Central memory CD8-positive, alpha-beta T cell (primary cell): Measurements from ENCODE around the gene TRAF2.

ENCODE experiments used
- ATAC-seq: fragments of 150-1000 bp; cut with Tn5 transposase; replicated peaks from 2 replicates; pipeline ENCODE4 v1.10.0; 2022; ENCODE audit warnings: mild to moderate bottlenecking, moderate FRiP score, moderate number of reproducible peaks; ENCODE audit not compliant: poor library complexity, severe bottlenecking; ENCODE audit errors: extremely low read depth
- DNase-seq, 2 donors: peaks; one replicate each; pipeline ENCODE4 v3.0.0; 2021; ENCODE audit warnings: low spot score in 2 of 2
- H3K27ac Mint-ChIP-seq: one replicate; pipeline ENCODE4 v1.8.0; 2022; ENCODE audit warnings: low read depth, mild to moderate bottlenecking, moderate library complexity, mixed read lengths
- H3K27me3 Mint-ChIP-seq: one replicate; pipeline ENCODE4 v1.8.0; 2022; ENCODE audit warnings: mixed read lengths
- H3K36me3 Mint-ChIP-seq: one replicate; pipeline ENCODE4 v1.8.0; 2022; ENCODE audit warnings: mild to moderate bottlenecking, moderate library complexity, mixed read lengths; ENCODE audit not compliant: insufficient read depth
- H3K4me1 Mint-ChIP-seq: one replicate; pipeline ENCODE4 v1.8.0; 2022; ENCODE audit warnings: mixed read lengths
- H3K4me3 Mint-ChIP-seq: one replicate; pipeline ENCODE4 v1.8.0; 2022; ENCODE audit warnings: mild to moderate bottlenecking, moderate library complexity, mixed read lengths
- H3K9me3 Mint-ChIP-seq: one replicate; pipeline ENCODE4 v1.8.0; 2022; ENCODE audit warnings: mixed read lengths

Gene TRAF2

DNA sequence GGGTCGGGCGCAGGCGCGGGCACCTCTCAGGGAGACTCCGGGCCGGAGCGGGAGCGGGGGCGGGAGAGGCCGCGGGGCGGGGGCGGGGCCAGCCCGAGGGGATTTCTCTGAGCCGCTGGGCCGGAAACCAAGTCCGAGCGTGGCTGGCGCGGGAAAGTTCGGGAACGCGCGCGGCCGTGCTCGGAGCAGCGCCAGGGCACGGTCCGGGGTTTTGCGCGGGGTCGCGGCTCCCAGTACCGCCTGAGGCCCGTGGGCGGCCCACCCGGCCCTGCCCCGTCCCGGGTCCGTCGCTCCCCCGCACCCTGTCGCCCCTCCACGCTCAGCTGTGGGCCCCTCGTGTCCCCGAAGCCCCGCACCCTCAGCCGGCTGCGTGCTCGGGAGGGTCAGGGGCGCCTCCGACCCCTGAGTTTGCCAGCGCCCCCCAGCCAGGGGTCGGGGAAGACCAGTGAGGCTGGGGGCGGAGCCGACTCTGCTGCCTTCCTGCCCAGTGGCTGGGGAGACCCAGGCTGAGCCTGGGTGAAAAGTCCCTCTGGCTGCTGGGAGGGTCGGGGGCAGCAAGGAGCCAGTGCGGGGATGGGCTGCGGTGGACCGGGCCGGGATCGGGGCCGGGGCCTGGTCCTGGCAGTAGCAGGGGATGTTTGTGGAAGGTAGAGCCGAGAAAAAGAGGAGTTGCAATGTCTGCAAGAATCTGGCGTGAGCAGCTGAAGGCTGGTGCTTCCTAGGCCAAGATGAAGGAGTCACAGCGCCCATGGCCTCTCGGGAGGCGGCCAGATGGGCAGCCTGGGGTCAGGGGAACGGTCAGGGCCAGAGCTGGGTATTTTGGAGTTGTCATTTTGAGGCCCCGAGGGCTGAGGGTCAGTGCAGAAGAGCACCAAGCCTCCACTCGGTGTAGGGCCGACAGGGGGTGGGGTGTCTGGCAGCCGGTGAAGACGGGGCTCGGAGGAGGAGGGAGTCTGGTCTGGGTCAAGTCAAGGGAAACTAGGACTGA is 588 bp downstream of the TRAF2 start:
- peaks cover 8% of the 10 kb centered on the region for H3K36me3 Mint-ChIP-seq
- peak overlapping the region; percentile 77 for H3K27ac Mint-ChIP-seq
- H3K4me3 Mint-ChIP-seq: peak overlapping the region; percentile 73
- ATAC-seq (peak; percentile 55), DNase-seq (no peak)
- H3K9me3 Mint-ChIP-seq: no peaks in the 10 kb centered on the region
- H3K4me1 Mint-ChIP-seq: peaks cover 15% of the 10 kb centered on the region
- no peaks in the 10 kb centered on the region for H3K27me3 Mint-ChIP-seq

DNA sequence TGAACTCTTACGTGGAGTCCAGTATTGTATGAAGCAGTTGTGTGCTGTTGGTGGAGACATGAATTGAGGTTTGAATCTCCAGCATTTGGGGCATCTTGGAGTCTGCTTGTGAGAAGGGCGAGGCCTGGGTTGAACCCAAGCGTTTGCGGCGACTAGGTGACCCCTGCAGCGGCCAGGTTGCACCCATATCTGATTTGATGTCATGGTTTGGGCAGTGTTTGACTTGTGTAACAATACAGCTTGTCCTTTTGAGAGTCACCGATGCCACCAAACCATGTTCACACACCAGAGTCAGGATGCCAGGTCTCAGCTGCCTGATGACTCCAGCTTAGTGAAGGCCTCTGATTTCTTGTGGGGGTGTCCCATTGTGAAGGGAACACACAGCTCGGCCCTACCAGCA is 2.1 kb downstream of the TRAF2 start:
- Mint-ChIP-seq H3K27me3 (no peaks in the 10 kb centered on the region), H3K9me3 (no peaks in the 10 kb centered on the region), H3K4me1 (peaks cover 6% of the 10 kb centered on the region), H3K4me3 (peak overlapping the region; percentile 73), H3K36me3 (peaks cover 10% of the 10 kb centered on the region), H3K27ac (peak overlapping the region; percentile 77)
- DNase-seq: no peak
- no peak for ATAC-seq

DNA sequence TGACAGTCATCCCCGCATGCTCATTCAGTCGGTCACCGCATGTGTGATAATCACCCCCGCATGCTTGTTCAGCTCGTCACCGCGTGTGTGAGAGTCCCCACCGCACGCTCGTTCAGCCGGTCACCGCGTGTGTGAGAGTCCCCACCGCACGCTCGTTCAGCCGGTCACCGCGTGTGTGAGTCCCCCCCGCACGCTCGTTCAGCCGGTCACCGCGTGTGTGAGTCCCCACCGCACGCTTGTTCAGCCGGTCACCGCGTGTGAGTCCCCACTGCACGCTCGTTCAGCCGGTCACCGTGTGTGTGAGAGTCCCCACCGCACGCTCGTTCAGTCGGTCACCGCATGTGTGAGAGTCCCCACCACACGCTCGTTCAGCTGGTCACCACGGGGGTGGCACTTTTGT is 3.5 kb downstream of the TRAF2 start:
- H3K9me3 Mint-ChIP-seq: no peaks in the 10 kb centered on the region
- H3K4me1 Mint-ChIP-seq: peaks cover 15% of the 10 kb centered on the region
- ATAC-seq (no peak), DNase-seq (no peak)
- no peaks in the 10 kb centered on the region for H3K27me3 Mint-ChIP-seq
- no peak overlapping the region for H3K27ac Mint-ChIP-seq
- peaks cover 11% of the 10 kb centered on the region for H3K36me3 Mint-ChIP-seq
- H3K4me3 Mint-ChIP-seq: no peak overlapping the region

DNA sequence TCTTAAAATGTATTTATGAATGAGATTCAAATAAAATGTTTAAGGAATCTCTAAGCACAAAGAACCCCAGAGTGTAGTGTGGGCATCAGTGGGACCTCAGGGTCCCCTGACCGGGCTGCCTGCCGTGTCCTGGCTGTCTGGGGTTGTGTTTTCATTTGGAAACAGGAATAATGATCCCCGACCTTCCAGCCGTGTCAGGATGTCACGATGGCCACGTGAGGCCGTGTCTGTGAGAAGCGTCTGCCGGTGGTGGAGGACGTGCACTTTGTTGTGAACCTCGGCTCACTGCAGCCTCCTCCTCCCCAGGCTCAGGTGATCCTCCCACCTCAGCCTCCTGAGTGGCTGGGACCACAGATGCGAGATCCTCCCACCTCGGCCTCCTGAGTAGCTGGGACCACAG is 4.3 kb downstream of the TRAF2 start:
- Mint-ChIP-seq H3K4me1 (peaks cover 20% of the 10 kb centered on the region), H3K9me3 (no peaks in the 10 kb centered on the region), H3K27me3 (no peaks in the 10 kb centered on the region), H3K36me3 (peaks cover 12% of the 10 kb centered on the region), H3K27ac (no peak overlapping the region), H3K4me3 (no peak overlapping the region)
- no peak for DNase-seq
- no peak for ATAC-seq

GRCh38 chr9:136896027-136896426 is 9.7 kb downstream of the TRAF2 start:
- Mint-ChIP-seq H3K4me1 (peaks cover 26% of the 10 kb centered on the region), H3K4me3 (no peak overlapping the region), H3K27me3 (no peaks in the 10 kb centered on the region), H3K27ac (no peak overlapping the region), H3K9me3 (no peaks in the 10 kb centered on the region), H3K36me3 (peaks cover 20% of the 10 kb centered on the region)
- ATAC-seq (no peak), DNase-seq (no peak)

- Mint-ChIP-seq H3K4me1 (peaks cover 52% of the 10 kb centered on the region), H3K9me3 (no peaks in the 10 kb centered on the region), H3K4me3 (no peak overlapping the region), H3K36me3 (peaks cover 25% of the 10 kb centered on the region), H3K27ac (no peak overlapping the region), H3K27me3 (no peaks in the 10 kb centered on the region)
- no peak for ATAC-seq
- no peak for DNase-seq
These were observed 12.3 kb downstream of the TRAF2 start for GRCh38 chr9:136898483-136899100.

- DNase-seq: no peak
- ATAC-seq: no peak
These were observed 12.9 kb downstream of the TRAF2 start for GRCh38 chr9:136899196-136899595.

GRCh38 chr9:136900556-136900955 is 14.2 kb downstream of the TRAF2 start:
- DNase-seq: no peak
- Mint-ChIP-seq H3K4me1 (peaks cover 39% of the 10 kb centered on the region), H3K27me3 (no peaks in the 10 kb centered on the region), H3K27ac (peak overlapping the region; percentile 96), H3K36me3 (peaks cover 25% of the 10 kb centered on the region), H3K9me3 (no peaks in the 10 kb centered on the region), H3K4me3 (no peak overlapping the region)
- ATAC-seq: no peak

More at GRCh38 chr9:136899196-136899595, 12.9 kb downstream of the TRAF2 start:
- H3K4me1 Mint-ChIP-seq: peaks cover 51% of the 10 kb centered on the region
- no peak overlapping the region for H3K4me3 Mint-ChIP-seq
- peaks cover 25% of the 10 kb centered on the region for H3K36me3 Mint-ChIP-seq
- H3K27ac Mint-ChIP-seq: peak overlapping the region; percentile 96
- no peaks in the 10 kb centered on the region for H3K27me3 Mint-ChIP-seq
- no peaks in the 10 kb centered on the region for H3K9me3 Mint-ChIP-seq

GRCh38 chr9:136900988-136901515 is 14.7 kb downstream of the TRAF2 start:
- ATAC-seq: no peak
- H3K9me3 Mint-ChIP-seq: no peaks in the 10 kb centered on the region
- H3K4me3 Mint-ChIP-seq: peak overlapping the region; percentile 77
- DNase-seq: no peak
- no peaks in the 10 kb centered on the region for H3K27me3 Mint-ChIP-seq
- H3K4me1 Mint-ChIP-seq: peaks cover 39% of the 10 kb centered on the region
- peaks cover 25% of the 10 kb centered on the region for H3K36me3 Mint-ChIP-seq
- H3K27ac Mint-ChIP-seq: peak overlapping the region; percentile 96

- DNase-seq (peak; percentile 38 to 56), ATAC-seq (peak; percentile 50)
- Mint-ChIP-seq H3K36me3 (peaks cover 27% of the 10 kb centered on the region), H3K9me3 (no peaks in the 10 kb centered on the region), H3K4me3 (peak overlapping the region; percentile 77), H3K27me3 (no peaks in the 10 kb centered on the region), H3K27ac (peak overlapping the region; percentile 96), H3K4me1 (peaks cover 39% of the 10 kb centered on the region)
These were observed 15.4 kb downstream of the TRAF2 start for GRCh38 chr9:136901516-136902258.

DNA sequence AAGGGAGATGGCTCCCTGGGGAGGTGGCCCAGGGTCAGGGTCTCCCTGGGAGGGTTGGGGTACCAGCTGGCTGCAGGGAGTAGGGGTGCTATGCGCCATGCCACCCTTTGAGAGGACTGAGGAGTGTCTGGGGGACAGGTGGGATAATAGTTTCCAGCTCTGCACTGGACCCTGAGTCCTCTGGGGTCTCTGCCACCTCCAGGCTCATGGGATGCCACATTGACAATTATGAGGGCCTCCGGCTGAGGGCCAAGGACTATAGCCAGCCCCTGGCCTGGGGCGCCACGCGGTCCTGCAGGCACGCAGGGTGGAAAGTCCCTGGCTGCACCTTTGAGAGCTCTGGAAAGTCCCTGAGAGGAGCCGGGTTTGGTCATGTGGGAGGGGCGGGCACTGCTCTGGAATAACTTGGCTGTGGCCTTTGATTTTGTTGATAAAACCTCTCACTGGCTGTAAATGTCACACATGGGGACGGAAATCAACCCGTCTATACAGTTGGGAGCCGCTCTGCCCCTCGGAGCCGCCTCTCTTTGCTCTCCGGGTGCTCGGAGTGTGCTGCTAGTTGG is 16.0 kb downstream of the TRAF2 start:
- peaks cover 28% of the 10 kb centered on the region for H3K36me3 Mint-ChIP-seq
- H3K27ac Mint-ChIP-seq: peak overlapping the region; percentile 96
- DNase-seq (peak; percentile 58 to 86), ATAC-seq (peak; percentile 91)
- no peaks in the 10 kb centered on the region for H3K27me3 Mint-ChIP-seq
- H3K4me1 Mint-ChIP-seq: peaks cover 34% of the 10 kb centered on the region
- H3K4me3 Mint-ChIP-seq: peak overlapping the region; percentile 77
- H3K9me3 Mint-ChIP-seq: no peaks in the 10 kb centered on the region

DNA sequence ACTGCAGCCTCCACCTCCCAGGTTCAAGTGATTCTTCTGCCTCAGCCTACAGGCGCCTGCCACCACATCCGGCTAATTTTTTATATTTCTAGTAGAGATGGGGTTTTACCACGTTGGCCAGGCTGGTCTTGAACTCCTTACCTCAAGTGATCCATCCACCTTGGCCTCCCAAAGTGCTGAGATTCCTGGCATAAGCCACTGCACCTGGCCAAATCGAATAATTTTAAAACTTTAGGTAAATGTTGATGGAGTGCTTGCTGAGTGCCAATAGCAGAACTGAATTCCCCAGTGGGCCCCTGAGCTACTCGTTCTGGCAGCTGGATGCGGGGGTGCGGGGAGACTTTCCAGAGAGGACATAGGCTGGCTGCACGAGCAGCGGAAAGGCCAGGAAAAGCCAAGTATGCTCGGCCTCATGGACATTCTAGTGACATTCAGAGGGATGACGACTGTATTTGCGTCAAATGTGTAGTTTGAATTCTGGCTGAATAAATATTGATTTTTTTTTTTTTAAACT is 16.8 kb downstream of the TRAF2 start:
- H3K9me3 Mint-ChIP-seq: no peaks in the 10 kb centered on the region
- ATAC-seq: peak; percentile 30
- no peaks in the 10 kb centered on the region for H3K27me3 Mint-ChIP-seq
- H3K27ac Mint-ChIP-seq: peak overlapping the region; percentile 96
- DNase-seq: peak in 1 of 2 donors; percentile 15
- peak overlapping the region; percentile 77 for H3K4me3 Mint-ChIP-seq
- peaks cover 31% of the 10 kb centered on the region for H3K36me3 Mint-ChIP-seq
- peaks cover 34% of the 10 kb centered on the region for H3K4me1 Mint-ChIP-seq
